HepG2 (cell line): ENCODE results near the gene DHCR7. TPM values are rescaled to one million over a fixed set of nuclear protein-coding genes. Genes with fewer than 3 reads are reported as not detected.

Experiments
- ATAC-seq: fragments of 200-7000 bp; cut with Tn5 transposase; 3 replicates; pipeline ENCODE4 v1.9.1; 2020; ENCODE audit warnings: mild to moderate bottlenecking, moderate library complexity
- BruUV-seq: library from RNA; stranded (reverse); fragments of 400-500 nt; replicated peaks from 2 replicates; lab custom pipeline; 2021; lab: Mats Ljungman, UMichigan
- CTCF ChIA-PET: fragments of 300-600 bp; formaldehyde crosslinking; extraction: SDS; loops from one replicate; lab custom pipeline; 2021; ENCODE audit warnings: low total read pairs, inconsistent platforms, low intra/inter-chr PET ratio; lab: Yijun Ruan, JAX
- POLR2A ChIA-PET: fragments of 350-600 bp; sonication (Branson Sonifier 250); formaldehyde crosslinking; loops from one replicate; lab custom pipeline; 2020; ENCODE audit warnings: antibody characterized with exemption, inconsistent platforms; lab: Yijun Ruan, JAX
- DNase-seq: peaks from one replicate; pipeline ENCODE4 v3.0.0-alpha.2; 2015; ENCODE audit warnings: low spot score
- FAIRE-seq: peaks from 3 replicates; lab custom pipeline; 2011; peaks lifted over from hg19 to GRCh38; lab: Jason Lieb, UNC
- H2AFZ ChIP-seq: one replicate; pipeline ENCODE4 v1.6.1; 2011; ENCODE audit warnings: low read length, inconsistent platforms
- H3K27ac ChIP-seq: fragments of 300-600 bp; 3 replicates; pipeline ENCODE4 v1.8.0; 2011; ENCODE audit warnings: mixed run types, mild to moderate bottlenecking, mixed read lengths, low read length, inconsistent platforms; ENCODE audit not compliant: insufficient read depth; ENCODE audit errors: extremely low read length
- H3K27me3 ChIP-seq, 2 experiments: fragments of 200-600 bp in 1 of 2; 2 replicates in 1 of 2; 3 replicates in 1 of 2; pipeline versions ENCODE4 v1.6.0 to v1.8.0; 2011; ENCODE audit warnings: low read length in 2 of 2, mild to moderate bottlenecking in 2 of 2, moderate library complexity in 2 of 2, inconsistent platforms in 1 of 2; ENCODE audit not compliant: insufficient read depth in 2 of 2, control insufficient read depth in 1 of 2
- H3K36me3 ChIP-seq, 2 experiments: fragments of 200-600 bp in 1 of 2; replicated peaks in 1 of 2; 2 replicates in 1 of 2; 3 replicates in 1 of 2; pipeline versions ENCODE4 v1.5.1 to v1.8.0; 2011; ENCODE audit warnings: low read length in 2 of 2, inconsistent platforms in 1 of 2; ENCODE audit not compliant: insufficient read depth in 2 of 2, control insufficient read depth in 1 of 2
- H3K4me1 ChIP-seq: 2 replicates; pipeline ENCODE4 v1.5.1; 2012; ENCODE audit warnings: low read length, inconsistent platforms; ENCODE audit not compliant: insufficient read depth
- H3K4me2 ChIP-seq: 2 replicates; pipeline ENCODE4 v1.6.0; 2011; ENCODE audit warnings: low read depth, low read length, inconsistent platforms
- H3K4me3 ChIP-seq, 3 experiments: fragments of 200-600 bp in 1 of 3; sonication (generic), shearing (Covaris generic) in 1 of 3; replicated peaks in 1 of 3; 2 replicates each; pipeline ENCODE4 v1.5.1; 2011 to 2016; ENCODE audit warnings: low read length in 3 of 3, inconsistent platforms in 2 of 3, low read depth in 2 of 3, mild to moderate bottlenecking in 2 of 3, control low read depth in 1 of 3, mixed read lengths in 1 of 3; ENCODE audit not compliant: insufficient read depth in 1 of 3
- H3K79me2 ChIP-seq: one replicate; pipeline ENCODE4 v1.6.1; 2011; ENCODE audit warnings: low read length, inconsistent platforms; ENCODE audit not compliant: insufficient read depth
- H3K9ac ChIP-seq: 2 replicates; pipeline ENCODE4 v1.6.0; 2011; ENCODE audit warnings: mild to moderate bottlenecking, low read depth, low read length, inconsistent platforms; ENCODE audit not compliant: insufficient read depth
- H3K9me3 ChIP-seq: 2 replicates; pipeline ENCODE4 v1.5.1; 2012; ENCODE audit warnings: mild to moderate bottlenecking, low read length
- H4K20me1 ChIP-seq: 2 replicates; pipeline ENCODE4 v1.6.0; 2011; ENCODE audit warnings: inconsistent platforms, mild to moderate bottlenecking, low read length, moderate library complexity; ENCODE audit not compliant: insufficient read depth
- ARNT2 ChIP-seq: sonication (generic); formaldehyde crosslinking; IDR thresholded peaks from 2 replicates; pipeline ENCODE4 v1.8.0; 2022; ENCODE audit warnings: mild to moderate bottlenecking, low read depth, missing genetic modification reagents, moderate library complexity
- HNRNPLL ChIP-seq: fragments of 200-400 bp; formaldehyde crosslinking; IDR thresholded peaks from 2 replicates; pipeline ENCODE4 v1.6.1; 2017; ENCODE audit warnings: mild to moderate bottlenecking, low read depth, low read length; ENCODE audit not compliant: poor library complexity, severe bottlenecking
- PRDM4 ChIP-seq: sonication (generic); formaldehyde crosslinking; IDR thresholded peaks from 2 replicates; pipeline ENCODE4 v1.9.0; 2021; ENCODE audit warnings: missing genetic modification reagents, borderline replicate concordance
- SOX6 ChIP-seq, 2 experiments: fragments of 450-650 bp in 1 of 2; sonication (generic) in 1 of 2; formaldehyde crosslinking in 1 of 2; IDR thresholded peaks; 2 replicates each; pipeline versions ENCODE4 v1.4.0 to v1.6.1; 2017 to 2020; ENCODE audit warnings: antibody characterized with exemption in 1 of 2, mild to moderate bottlenecking in 1 of 2, missing genetic modification reagents in 1 of 2
- TGIF2 ChIP-seq: IDR thresholded peaks from 2 replicates; pipeline ENCODE4 v1.6.1; 2016; ENCODE audit warnings: control low read depth, missing compliant biosample characterization
- ZC3H13 ChIP-seq: sonication (generic); formaldehyde crosslinking; IDR thresholded peaks from 2 replicates; pipeline ENCODE4 v1.8.1; 2023; ENCODE audit warnings: mild to moderate bottlenecking, missing genetic modification reagents, moderate library complexity
- ZFP36L2 ChIP-seq: sonication (generic); formaldehyde crosslinking; IDR thresholded peaks from 2 replicates; pipeline ENCODE4 v1.4.0; 2020; ENCODE audit warnings: missing genetic modification reagents
- ZFP62 ChIP-seq: sonication (generic); formaldehyde crosslinking; IDR thresholded peaks from 2 replicates; pipeline ENCODE4 v1.4.0; 2020; ENCODE audit warnings: missing genetic modification reagents
- ZKSCAN1 ChIP-seq: fragments of 150-350 bp; IDR thresholded peaks from 2 replicates; pipeline ENCODE4 v1.6.1; 2014; ENCODE audit warnings: low read length
- ZNF354B ChIP-seq: sonication (generic); formaldehyde crosslinking; IDR thresholded peaks from 2 replicates; pipeline ENCODE4 v1.8.0; 2022; ENCODE audit warnings: mild to moderate bottlenecking, missing genetic modification reagents
- ZNF792 ChIP-seq: IDR thresholded peaks from 2 replicates; pipeline ENCODE4 v1.6.1; 2016
- WGBS: methylation state at CpG from one replicate; pipeline ENCODE4 v1.1.6; 2017; ENCODE audit warnings: low lambda C conversion rate; 5-methylcytosine and 5-hydroxymethylcytosine counted together
- in situ Hi-C: cut with HindIII; loops from 2 replicates; pipeline ENCODE4 v1.10.0; 2017; ENCODE audit warnings: low pct_unique_long_range_greater_than_20kb; ENCODE audit not compliant: extremely low pct_ligation_motif_present
- intact Hi-C: fragments of 100-400 bp; cut with micrococcal nuclease; formaldehyde crosslinking; loops from one replicate; pipeline ENCODE4 v1.10.0; 2022; ENCODE audit not compliant: unreplicated experiment
- polyA plus RNA-seq, 8 experiments: library from polyadenylated mRNA; depleted of rRNA in 3 of 8; stranded (reverse) in 7 of 8; unstranded in 1 of 8; fragments of >200 nt; fragmentation: Illumina TruSeq in 4 of 8; extraction: Trizol in 4 of 8; gene quantifications; 2 replicates each; pipeline versions ENCODE4 v1.2.1 to v1.2.3, GENCODE V29; 2011 to 2016; ENCODE audit warnings: low read depth in 4 of 8, missing spikeins in 1 of 8, mixed read lengths in 1 of 8; ENCODE audit not compliant: insufficient read depth in 1 of 8
- total RNA-seq, 5 experiments: library from RNA; depleted of rRNA; stranded (reverse); fragments of >200 nt; fragmentation: Illumina TruSeq; extraction: Trizol; gene quantifications; 2 replicates each; pipeline ENCODE4 v1.2.3, GENCODE V29; 2016; ENCODE audit warnings: low read depth in 1 of 5

Gene DHCR7
- total and polyA plus RNA-seq, 2 of the 13 experiments (the other 11 are each of a cell fraction or from before 2014, with no cell fraction given), result 96.0 to 143 TPM

- H3K4me1 ChIP-seq, result no peaks in the 10 kb centered on the region
- no peaks in the 10 kb centered on the region for H3K27me3 ChIP-seq
- TF ChIP-seq TGIF2 (no peak), PRDM4 (CRISPR knock-in tag) (no peak), ZFP36L2 (no peak), ZNF792 (CRISPR knock-in tag) (no peak), HNRNPLL (no peak), ZC3H13 (CRISPR knock-in tag) (no peak), ZFP62 (CRISPR knock-in tag) (no peak), ZNF354B (CRISPR knock-in tag) (no peak), SOX6 (IDR thresholded peaks at IDR 0.05) (no peak), SOX6 (CRISPR knock-in tag; IDR thresholded peaks at IDR 0.05) (no peak), ZKSCAN1 (no peak), ARNT2 (CRISPR knock-in tag) (no peak)
- no peaks in the 10 kb centered on the region for H3K9me3 ChIP-seq
- no peaks in the 10 kb centered on the region for H4K20me1 ChIP-seq
- ChIA-PET CTCF (no interaction called here), POLR2A (no interaction called here)
- 95% methylated on average over 14 of the region's 15 CpGs for WGBS
- H2AFZ ChIP-seq, result no peak overlapping the region
- intact Hi-C loops (no loop called here), in situ Hi-C loops (no loop called here)
- ATAC-seq, result no peak
- no peak for DNase-seq
- no peak overlapping the region for H3K4me2 ChIP-seq
- FAIRE-seq, result no peak
- no peak overlapping the region for H3K9ac ChIP-seq
- no peak overlapping the region for H3K4me3 ChIP-seq
- peaks cover 8 to 36% of the 10 kb centered on the region in 2 experiments for H3K36me3 ChIP-seq
- no peaks in the 10 kb centered on the region for H3K79me2 ChIP-seq
- no peak overlapping the region for H3K27ac ChIP-seq
- BruUV-seq, result no TSS peak
Measured at GRCh38 chr11:71489311-71490043, 41.3 kb upstream of the DHCR7 start.
